Ramos (cell line): ENCODE measurements around the gene UBE2D1.
"Not testable (repeated sequence)": the region's sequence is repeated elsewhere in the genome, so short reads cannot be mapped to it uniquely, and the experiment has no call there.

ENCODE experiments used
- in situ Hi-C: fragments of 300-500 bp; cut with MboI; formaldehyde crosslinking; loops from one replicate; pipeline ENCODE4 v1.14.3; 2022; ENCODE audit warnings: low sequenced_read_pairs; ENCODE audit not compliant: unreplicated experiment

The UBE2D1 gene

DNA sequence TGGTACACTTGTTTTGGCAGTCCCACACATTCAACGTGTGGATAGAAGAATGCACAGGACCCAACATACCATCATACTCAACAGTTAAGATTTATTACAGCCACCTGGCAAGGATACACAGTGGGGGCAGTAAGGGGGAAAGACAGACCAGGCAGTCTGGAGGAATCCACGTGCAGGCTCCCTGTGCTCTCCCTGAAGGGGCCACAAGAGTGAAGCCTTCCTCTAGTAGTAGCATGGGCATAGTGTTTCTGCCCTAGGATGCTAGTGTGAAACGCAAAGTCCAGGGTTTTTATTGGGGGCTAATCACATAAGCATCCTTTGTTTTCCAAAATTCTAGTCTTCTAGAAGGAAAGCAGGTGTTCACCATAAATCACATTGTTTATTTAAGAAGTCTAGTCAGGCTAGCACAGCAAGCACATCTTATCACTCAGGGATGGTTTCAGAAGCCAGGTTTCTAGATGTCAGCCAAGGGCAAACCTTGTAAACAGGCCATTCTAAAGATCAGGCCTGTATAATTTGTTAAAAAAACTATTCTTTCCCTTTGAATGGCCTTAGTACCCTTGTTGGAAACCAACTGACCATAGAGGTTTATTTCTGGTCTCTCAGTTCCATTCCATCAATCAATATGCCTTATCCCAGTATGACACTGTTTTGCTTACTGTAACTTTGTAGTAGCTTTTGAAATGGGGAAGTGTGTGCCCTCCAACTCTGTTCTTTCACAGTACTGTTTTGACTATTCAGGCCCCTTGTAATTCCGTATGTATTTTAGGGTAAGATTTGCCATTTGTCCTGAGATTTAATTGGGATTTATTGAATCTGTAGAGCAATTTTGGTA is 38.0 kb downstream of the UBE2D1 start:
- in situ Hi-C loops = no loop called here

DNA sequence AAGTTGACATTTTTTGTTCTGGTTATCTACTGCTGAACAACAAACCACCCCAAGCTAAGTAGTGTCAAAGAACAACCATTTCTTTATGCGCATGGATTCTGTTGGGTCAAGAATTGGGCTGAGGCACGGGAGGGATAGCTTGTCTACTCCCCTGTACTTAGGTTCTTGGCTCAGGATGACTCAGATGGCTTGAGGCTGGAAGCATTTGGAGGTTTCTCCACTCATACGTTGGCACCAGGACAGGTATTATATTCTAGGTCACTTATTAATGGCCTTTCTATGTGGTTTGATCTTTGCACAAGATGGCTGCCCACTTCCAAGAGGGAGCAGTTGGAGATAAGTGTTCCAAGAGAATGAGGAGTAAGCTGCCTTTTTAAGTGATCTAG is 38.6 kb downstream of the UBE2D1 start:
- in situ Hi-C loops = no loop called here

DNA sequence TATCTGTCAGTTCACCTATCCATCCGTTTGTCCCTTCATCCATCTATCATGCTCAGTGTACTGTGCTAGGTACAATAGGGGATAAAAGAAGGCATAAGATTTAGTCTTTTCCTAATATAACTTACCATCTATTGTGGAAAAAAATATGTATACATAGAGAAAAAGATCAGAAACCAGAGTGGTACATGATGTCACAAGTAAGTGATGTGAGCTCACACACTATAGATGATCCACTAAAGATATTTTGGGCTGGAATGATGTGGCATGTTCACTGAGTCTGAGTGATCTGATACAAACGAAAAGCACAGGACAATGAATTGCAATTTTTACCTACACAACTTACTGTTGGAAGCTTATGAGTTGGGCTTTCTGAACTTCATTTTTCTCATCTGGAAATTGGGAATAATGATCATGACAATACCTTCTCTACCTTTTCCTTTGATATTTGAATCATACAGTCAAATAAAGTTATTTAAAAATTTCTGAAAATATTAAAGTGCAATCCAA is 47.7 kb downstream of the UBE2D1 start:
- in situ Hi-C loops = no loop called here

DNA sequence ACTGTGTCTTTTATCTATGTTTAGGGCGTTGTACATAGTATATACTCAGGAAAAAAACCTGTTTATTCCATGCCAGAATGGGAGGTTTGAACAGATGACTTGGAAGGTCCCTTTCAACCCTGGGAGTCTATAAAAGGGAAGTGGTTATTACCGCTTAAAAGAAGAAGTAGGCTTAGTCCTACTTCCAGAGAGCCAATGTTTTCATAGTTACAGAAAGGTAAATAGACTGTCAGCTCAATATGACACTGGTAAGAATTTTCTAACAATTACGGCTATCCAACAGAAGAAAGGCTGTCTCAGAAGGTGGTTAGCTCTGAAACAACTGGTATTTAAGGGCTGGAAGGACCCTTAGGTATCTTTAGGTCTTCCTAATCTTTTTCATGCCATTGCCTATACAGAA is 49.3 kb downstream of the UBE2D1 start:
- in situ Hi-C loops = no loop called here

DNA sequence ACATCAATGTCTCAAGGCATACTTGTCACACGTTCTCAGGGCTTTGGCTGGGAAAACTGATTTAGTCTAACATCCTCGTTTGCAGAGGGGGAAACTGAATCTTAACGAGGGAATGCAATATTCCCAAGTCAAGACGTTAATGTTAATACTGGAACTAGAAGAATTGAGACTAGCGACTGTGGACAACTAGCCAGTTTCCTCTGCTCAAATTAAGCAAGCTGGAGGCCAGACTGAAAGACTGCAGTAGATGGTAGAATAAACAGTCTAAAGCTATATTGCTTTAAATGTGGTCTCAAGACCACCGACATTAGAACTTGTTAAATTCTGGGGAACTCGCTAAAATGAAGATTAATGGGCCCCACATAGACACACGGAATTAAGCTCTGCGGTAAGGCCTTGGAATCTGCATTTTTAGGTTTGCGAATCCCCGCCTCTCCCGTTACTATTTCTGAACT is 49.8 kb downstream of the UBE2D1 start:
- in situ Hi-C loops = no loop called here

DNA sequence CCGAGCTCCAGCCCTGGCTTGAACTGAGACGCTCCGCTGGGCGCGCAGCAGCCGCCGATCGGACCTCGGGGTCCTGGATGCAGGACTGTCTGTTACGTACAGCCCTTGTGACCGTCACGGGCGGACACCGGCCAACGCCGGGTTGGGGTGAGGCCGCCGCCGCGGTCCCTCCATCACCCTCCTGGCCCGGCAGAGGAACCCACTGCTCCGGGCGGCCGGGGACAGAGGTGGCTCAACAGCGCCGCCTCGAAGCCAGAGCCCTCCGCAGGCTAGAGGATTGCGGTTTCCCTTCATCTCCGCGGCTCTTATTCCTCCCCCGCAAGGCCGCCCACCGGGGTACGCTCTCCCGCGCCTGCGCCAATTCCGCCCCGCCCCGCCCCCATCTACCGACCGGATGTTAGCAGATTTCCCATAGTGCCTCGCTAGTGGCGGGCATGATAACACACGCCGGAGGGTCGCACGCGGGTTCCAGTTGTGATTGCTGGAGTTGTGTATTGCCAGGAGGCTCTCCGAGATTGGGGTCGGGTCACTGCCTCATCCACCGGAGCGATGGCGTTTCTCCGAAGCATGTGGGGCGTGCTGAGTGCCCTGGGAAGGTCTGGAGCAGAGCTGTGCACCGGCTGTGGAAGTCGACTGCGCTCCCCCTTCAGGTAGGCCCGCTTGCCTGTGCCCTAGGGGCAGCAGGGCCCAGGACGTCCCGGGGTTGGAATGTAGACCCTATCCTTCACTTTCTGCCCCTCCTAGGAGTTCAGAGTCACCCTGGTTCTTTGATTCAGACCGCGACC is 50.4 kb downstream of the UBE2D1 start, which contains the start of gene TFAM:
TFAM (plus strand) TSS at position 412 of the 785 bp plus-strand sequence; CDS start at position 550, 138 bp downstream.
- in situ Hi-C loops = no loop called here

DNA sequence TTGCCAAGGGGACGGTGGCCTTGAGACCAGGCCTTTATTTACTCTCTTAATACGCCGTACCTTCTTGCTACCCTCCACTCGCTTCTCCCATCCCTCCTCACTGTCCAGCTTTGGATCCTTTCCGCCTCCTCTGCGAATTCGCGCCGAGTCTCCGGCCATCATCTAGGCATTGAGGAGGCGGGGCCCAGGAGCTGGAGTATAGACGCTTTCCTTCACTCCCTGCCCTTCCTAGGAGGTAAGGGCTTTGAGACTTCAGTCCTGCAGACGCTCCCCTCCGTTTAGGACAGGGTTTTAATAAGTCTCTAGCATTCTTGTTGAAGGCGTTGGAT is 50.9 kb downstream of the UBE2D1 start:
- in situ Hi-C loops = no loop called here

DNA sequence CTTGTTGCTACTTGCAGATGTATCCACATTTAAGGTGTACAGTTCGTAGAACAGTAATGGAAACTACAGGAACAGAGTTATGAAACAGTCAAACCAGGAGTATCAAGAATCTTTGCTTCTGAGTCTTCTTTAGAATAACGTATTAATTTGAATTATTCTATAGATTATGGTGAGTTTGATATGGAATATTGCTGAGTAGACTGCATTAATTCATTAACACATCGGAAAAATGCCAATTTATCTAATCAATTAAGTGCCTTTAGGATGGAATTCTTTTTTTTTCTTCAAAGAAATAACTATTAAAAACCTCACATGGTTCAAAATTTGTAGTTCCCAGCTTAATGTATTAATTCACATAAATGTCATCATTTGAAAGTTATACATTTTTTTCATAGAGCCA is 54.2 kb downstream of the UBE2D1 start:
- in situ Hi-C loops = no loop called here

DNA sequence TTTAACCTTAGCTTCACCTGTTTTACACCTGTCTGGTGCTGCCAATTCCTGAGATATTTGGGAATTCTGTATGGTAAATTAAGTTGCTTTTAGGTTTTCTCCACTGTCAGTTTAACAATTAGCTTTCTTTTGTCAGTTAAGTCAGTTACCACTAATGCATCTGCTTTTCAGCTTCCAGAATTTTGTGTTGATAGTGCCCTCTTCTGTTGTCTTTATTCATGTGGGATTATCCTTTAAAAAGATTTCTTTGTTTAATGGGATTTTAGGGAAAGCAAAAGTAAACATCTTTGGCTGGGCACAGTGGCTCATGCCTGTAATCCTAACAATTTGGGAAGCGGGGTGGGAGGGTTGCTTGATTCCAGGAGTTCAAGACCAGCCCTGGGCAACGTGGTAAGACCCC is 58.5 kb downstream of the UBE2D1 start:
- in situ Hi-C loops = no loop called here

DNA sequence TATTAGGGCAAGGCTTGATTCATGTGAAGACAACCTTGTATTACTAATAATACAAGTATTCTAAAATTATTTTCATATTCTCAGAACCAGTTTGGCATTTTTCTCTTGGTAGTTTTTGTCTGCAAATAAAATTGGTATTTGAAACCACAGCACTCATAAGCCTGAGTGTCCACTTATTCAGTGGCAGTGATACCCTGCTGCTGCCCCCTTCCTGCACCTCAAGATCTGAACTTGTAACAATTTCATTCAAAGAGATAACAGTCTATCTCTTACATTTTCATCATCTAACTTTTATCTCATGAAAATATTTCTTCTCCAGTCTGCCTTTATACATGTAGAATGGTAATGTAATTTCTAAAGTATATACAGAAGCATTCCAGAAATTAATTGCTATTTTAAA is 59.7 kb downstream of the UBE2D1 start:
- in situ Hi-C loops = no loop called here

DNA sequence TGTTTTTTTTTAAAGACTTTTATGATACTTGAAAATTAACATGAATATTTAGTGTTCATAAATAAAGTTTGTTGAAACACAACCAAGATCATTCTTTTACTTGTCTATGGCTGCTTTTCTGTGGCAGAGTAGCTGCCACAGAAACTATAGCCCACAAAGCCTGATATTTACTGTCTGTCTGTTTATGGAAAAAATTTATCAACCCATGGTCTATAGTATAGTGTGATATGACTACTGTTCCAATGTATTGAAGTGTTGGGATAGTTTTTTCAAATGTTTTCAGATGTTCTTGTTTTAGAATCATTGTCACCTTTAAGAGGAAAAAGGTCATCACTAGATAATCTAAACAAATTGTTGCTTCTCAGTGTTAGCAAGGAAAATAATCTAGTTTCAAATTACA is 61.3 kb downstream of the UBE2D1 start:
- in situ Hi-C loops = no loop called here

DNA sequence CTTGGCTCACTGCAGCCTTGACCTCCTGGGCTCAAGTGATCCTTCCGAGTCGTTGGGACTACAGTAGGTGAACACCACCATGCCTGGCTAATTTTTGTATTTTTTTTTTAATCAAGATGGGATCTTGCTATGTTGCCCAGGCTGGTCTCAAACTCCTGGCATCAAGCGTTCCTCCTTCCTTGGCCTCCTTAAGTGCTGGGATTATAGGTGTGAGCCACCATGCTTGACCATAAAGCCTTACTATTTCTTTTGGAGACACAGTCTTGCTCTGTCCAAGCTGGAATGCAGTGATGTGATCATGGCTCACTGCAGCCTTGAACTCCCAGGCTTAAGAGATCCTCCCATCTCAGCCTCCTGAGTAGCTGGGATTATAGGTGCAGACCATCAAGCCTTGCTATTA is 63.0 kb downstream of the UBE2D1 start:
- in situ Hi-C loops = no loop called here

DNA sequence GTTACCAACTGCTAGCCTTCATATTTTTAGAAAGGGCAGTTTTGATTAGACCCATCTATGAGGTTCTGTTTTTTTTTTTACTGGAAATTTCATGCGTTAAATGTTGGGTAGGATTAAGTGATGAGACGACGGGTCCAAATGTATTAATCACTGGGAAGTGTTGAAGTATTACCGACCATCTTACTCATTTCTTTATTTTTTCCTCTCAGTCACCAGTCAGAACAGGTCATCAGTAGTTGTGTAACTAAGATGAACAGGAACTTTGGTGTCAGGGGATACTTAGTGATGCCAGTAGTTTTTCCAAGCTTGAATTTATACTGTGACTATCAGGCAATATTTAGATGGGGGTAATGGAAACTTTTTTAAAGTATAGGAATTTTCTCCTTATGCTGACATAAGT is 64.6 kb downstream of the UBE2D1 start:
- in situ Hi-C loops = no loop called here

DNA sequence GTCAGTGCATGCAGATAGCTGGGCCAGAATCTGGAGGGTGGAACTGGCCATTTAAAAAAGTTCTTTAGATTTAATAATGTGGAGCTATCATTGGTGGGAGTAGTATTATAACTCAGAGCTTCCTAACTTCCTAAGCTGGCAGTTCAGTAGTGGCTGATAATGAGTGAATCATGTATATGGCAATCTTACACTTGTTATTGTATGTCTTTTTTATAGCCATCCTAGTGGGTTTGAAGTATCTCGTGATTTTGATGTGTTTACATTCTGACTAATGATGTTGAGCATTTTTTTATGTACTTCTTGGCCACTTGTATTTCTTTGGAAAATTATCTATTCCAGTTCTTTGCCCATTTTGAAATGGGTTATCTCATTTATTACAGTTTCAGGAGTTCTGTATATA is 65.8 kb downstream of the UBE2D1 start:
- in situ Hi-C loops = no loop called here

DNA sequence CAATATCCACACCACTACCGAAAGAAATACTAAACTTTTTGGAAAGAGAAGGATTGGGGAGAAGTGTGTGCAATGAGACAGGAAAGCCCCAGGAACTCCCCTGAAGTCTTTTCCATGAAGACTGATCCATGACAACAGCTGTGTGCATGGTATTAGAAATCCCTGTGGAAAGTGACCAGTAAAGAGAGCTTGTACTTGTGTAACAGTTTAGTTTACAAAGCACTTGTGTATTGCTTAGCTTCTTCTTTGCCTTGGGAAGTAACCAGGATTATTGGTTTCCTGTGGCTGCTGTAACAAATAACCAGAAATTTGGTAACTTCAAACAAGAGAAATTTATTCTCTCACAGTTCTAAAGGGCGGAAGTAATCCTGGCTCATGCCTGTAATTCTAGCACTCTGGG is 69.2 kb downstream of the UBE2D1 start:
- in situ Hi-C loops = no loop called here

DNA sequence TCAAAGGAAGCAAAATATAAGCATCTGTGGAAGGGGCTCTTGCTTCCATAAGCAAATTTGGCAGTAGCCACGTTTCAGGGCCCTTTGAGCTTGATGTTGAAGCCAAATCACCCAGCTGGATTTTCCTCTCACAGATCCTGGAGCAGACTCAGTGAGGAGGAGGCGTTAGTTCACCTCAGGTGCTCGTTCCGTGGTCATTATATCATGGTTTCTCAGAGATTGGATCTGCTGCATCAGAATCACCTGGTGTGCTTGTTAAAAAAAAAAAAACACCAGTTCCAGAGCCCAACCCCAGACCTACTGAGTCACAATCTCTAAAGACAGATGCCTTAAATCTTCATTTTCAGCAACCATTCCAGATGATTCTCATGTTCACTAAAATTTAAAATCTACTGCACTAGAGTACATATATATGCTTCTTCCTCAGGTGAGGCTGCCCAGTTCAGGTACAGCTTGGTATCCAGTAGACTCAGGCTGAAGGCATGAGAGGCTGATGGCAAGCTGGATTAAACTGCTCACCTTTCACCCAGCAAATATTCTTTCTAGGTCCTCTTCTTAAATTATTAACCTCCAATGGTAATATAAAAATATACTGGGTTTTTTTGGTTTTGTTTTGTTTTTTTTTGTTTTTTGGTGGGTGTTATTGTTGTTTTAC is 75.3 kb downstream of the UBE2D1 start:
- in situ Hi-C loops = no loop called here

DNA sequence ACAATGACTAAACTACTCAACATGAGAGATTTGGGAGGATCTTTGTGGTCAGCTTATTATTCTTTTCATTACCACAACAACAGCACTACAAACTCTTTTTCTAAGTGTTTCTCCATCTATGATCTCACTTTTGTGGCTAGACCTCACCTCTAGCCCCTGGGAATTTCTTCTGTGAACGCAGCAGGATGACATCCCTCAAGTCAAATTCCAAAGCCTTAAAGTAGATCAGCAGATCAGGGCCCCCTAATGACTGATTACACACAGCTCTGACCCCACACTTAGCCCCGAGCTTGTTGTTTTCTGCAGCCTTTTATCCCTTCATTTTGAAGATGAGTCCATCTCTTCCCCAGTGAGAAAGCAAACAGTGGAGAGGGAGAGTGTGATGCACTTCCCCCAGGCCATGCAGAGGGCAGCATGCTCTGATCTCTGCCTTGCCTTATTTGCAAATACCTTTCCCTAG is 77.7 kb downstream of the UBE2D1 start:
- in situ Hi-C loops = no loop called here

DNA sequence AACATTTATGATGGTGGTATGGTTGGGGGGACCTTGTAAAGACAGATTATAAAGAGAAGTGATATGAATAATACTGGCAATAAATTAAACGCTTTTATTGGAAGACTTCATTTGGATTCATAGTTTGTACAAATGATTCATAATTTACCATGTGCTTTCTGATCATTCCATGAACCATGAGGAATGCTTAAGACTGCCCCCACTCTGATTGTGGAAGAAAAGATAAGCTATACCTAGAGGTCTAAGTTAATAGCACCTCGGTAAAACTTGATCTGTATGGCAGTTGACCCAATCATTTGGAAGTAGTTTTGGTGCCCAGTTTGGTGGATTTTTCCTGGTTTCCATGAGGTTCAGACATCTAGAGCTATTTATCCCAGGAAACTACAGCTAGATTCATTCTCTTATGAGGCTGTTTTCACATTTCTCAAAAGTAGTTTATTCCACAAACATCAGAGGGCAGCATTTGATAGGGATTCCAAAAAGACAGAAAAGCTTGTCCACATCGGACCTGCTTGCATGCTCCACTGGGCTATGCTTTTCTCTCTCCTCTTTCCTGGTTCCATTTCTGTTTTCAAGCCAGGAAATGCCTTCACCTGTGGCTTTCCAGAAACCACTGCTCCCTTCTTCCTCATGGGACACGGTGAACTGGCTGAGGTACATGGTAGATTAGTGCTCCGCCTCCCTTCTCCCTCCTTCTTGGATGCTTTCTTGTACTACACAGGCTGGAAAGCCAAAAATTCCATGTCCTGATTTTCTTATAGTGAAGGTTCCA is 79.7 kb downstream of the UBE2D1 start:
- in situ Hi-C loops = no loop called here

DNA sequence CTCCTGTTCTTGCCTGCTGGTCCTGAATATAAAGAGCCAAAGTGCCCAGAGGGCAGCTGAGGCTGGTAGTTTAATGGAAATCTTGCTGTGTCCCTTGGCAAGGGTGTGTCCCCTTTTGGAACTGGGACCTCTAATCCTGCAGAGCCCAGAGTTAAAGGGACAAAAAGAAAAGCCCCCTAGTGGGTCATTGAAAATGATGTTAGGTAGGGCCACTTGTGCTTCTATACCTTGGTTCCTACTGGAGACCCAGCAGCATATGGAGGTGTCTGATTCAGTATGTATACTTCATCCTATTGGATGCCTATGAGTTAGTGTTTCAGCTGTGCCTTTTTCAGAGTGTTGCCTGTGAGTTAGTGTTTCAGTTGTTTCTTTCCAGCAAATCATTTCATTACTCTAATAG is 81.0 kb downstream of the UBE2D1 start:
- in situ Hi-C loops = no loop called here

DNA sequence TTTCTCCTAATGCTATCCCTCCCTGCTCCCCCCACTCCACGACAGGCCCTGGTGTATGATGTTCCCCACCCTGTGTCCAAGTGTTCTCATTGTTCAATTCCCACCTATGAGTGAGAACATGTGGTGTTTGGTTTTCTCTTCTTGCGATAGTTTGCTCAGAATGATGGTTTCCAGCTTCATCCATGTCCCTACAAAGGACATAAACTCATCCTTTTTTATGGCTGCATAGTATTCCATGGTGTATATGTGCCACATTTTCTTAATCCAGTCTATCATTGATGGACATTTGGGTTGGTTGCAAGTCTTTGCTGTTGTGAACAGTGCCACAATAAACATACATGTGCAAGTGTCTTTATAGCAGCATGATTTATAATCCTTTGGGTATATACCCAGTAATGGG is 83.1 kb downstream of the UBE2D1 start:
- in situ Hi-C loops = not testable (repeated sequence)
